Skin epidermis (tissue), 12 donors: ENCODE data around the gene JAK2.
"Not testable (repeated sequence)": the region's sequence is repeated elsewhere in the genome, so short reads cannot be mapped to it uniquely, and the experiment has no call there.

Experiments used
- H3K27ac ChIP-seq, 21 experiments: fragments of 200-600 bp; sonication (generic) in 11 of 21; one replicate each; pipeline ENCODE4 v1.5.0; 2020; ENCODE audit warnings: mild to moderate bottlenecking in 3 of 21, inconsistent platforms in 2 of 21, moderate library complexity in 2 of 21
- H3K4me3 ChIP-seq, 7 experiments: fragments of 200-600 bp; sonication (generic) in 2 of 7; one replicate each; pipeline ENCODE4 v1.5.0; 2020; ENCODE audit warnings: inconsistent platforms in 2 of 7, mild to moderate bottlenecking in 2 of 7, moderate library complexity in 1 of 7

JAK2 gene

DNA sequence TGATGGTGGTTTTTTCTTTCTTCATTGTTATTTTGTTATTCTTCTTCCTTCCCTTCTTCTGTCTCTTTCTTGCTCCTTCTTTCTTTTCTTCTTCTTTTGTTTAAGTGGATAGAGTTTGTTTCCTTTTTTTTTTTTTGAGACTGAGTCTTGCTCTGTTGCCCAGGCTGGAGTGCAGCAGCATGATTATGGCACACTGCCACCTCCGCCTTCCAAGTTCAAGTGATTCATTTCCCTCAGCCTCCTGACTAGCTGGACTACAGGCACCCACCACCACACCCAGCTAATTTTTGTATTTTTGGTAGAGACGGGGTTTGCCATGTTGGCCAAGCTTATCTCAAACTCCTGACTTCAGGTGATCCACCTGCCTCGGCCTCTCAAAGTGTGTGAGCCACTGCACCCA lies 40.3 kb downstream of the JAK2 start:
- H3K4me3 ChIP-seq = no peak overlapping the region
- no peak overlapping the region for H3K27ac ChIP-seq

DNA sequence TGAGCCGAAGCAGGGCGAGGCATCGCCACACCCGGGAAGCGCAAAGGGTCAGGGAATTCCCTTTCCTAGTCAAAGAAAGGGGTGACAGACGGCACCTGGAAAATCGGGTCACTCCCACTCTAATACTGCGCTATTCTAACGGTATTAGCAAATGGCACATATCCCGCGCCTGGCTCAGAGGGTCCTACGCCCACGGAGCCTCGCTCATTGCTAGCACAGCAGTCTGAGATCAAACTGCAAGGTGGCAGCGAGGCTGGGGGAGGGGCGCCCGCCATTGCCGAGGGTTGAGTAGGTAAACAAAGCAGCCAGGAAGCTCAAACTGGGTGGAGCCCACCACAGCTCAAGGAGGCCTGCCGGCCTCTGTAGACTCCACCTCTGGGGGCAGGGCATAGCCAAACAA lies 46.9 kb downstream of the JAK2 start:
- not testable (repeated sequence) for H3K27ac ChIP-seq

DNA sequence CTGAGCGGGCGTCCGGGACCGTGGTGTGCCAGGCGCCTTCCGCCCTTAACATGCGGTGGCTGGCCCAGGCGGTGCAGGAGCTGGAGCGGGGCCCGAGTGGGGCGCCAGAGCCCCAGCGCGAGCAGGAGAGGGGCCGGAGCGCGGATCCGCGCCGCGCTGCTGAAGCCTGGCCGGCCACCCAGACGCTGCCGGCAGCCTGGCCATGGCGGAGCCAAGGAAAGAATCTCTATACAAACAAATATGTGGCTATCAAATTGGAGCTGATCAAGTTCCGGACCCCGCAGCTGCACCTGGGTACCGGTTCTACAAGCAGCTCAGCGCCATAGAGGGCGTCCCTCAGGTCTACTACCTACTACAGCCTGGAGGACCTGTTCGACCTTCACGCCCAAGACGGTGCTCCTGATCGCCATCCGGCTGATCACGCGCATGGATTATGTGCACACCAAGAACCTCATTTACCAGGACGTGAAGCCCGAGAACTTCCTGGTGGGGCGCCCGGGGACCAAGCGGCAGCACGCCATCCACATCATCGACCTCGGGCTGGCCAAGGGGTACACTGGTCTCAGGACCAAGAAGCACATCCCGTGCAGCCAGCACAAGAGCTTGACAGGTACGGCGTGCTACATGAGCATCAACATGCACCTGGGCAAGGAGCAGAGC lies 55.8 kb downstream of the JAK2 start:
- H3K27ac ChIP-seq = no peak overlapping the region
- H3K4me3 ChIP-seq = no peak overlapping the region

More for the DNA sequence above, 46.9 kb downstream of the JAK2 start:
- not testable (repeated sequence) for H3K4me3 ChIP-seq

DNA sequence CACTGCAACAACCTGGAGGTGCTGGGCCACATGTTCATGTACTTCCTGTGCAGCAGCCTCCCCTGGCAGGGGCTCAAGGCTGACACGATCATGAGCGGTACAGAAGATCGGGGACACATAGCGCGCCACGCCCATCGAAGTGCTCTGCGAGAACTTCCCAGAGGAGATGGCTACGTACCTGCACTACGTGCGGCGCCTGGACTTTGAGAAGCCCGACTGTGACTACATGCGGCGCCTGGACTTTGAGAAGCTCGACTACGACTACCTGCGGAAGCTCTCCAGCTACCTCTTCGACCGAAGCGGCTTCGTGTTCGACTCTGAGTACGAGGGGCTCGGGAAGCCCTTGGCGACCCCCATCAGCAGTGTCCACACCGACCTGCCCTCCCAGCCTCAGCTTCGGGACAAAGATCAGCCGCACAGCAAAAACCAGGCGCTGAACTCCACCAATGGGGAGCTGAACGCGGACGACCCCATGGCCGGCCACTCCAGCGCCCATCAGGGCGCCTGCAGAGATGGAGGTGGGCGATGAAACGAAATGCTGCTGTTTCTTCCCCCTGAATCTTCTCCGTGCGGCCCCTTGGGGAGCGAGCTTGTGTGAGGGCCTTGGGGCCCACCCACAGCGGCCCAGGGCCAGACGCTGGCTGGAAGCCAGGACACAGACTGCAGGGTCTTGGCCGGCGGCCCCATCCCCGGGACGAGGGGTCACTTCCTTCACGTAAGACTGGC lies 56.5 kb downstream of the JAK2 start:
- Histone ChIP-seq H3K4me3 (no peak overlapping the region), H3K27ac (no peak overlapping the region)

DNA sequence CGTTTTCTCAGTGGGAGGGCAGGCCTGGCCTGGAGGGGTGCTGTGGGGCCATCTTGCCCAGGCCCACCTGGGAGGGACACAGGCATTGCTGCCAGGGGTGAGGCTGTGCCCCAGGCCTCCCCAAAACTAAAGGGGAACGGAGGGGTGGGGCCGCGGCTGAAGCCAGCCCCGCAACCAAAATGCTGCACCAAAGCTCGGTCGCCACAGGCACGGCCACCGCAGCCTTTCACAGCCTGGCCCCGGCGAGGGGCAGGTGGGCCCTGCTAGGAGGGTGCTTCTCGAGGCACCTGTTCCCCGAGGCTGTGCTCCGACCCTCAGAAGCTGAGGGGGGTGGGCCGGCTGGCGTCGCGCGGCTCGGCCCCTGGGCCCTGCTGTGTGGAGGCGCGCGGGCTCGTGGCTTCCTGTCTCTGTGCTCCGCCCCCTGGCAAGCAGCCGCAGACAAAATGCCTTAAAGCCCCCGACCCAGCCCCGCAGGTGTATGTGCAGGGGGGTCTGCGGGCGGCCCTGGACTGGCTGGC lies 57.6 kb downstream of the JAK2 start:
- Histone ChIP-seq H3K4me3 (peak overlapping the region in 1 of 7 experiments; percentile 28), H3K27ac (peak overlapping the region in 3 of 21 experiments; percentile 4 to 35 (median 15))

DNA sequence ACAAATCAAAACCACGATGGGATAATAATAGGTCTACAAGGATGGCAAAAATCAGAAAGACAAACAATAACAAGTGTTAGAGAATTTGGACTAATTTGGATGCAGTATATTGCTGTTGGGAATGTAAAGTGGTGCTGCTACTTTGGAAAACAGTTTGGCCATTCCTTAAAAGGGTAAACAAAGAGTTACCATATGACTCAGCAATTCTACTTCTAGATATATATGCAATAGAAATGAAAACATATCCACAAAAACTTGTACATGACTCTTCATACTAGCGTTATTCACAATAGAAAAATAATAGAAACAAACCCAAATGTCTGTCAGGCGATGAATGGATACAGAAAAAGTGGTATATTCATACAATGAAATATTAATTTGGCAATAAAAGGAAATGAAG lies 58.3 kb downstream of the JAK2 start:
- H3K27ac ChIP-seq = no peak overlapping the region
- H3K4me3 ChIP-seq = no peak overlapping the region

DNA sequence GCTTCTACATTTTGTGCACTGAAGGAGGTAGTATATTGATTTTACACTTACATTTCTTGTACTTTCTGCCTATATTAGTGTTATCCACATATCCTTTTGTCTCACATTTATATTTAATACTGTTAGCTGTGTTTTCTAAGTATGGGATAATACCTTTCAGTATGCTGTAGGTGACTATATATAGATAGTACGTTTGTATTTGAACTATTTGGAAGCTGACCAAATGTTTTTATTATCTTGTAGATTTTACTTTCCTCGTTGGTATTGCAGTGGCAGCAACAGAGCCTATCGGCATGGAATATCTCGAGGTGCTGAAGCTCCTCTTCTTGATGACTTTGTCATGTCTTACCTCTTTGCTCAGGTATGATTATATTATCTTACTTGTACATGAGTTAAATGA lies 59.1 kb downstream of the JAK2 start:
- H3K4me3 ChIP-seq = no peak overlapping the region
- H3K27ac ChIP-seq = no peak overlapping the region

DNA sequence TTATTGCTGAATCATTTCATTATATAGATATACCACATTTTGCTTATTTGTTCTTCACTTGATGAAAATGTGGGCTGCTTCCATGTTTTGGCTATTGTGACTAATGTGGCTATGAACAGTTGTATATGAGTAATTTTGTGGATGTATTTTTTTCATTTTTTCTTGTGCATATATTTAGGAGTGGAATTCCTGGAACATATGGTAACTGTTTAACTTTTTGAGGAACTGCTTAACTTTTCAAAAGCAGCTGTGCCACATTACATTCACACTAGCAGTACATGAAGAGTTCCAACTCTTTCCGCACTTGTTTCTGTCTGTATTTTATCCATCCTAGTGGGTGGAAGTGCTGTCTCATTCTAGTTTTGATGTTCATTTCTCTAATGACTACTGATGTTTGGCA lies 67.8 kb downstream of the JAK2 start:
- Histone ChIP-seq H3K27ac (no peak overlapping the region), H3K4me3 (no peak overlapping the region)

DNA sequence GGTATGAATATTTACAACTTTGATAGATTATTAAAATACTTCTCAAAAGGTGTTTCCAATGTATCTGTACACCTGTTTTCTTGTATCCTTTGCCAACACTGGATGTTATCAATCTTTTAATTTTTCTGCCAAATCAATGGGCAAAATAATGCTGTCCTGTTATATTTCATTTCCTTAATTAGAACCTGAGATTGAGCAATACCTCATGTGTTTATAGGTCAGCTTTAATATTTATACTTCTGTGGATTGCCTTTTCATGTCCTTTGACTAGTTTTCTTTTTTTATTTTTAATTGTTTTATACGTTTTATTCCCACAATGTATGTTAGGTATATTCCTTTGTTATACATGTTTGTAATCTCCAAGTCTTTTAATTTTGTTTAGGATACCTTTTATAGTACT lies 77.6 kb downstream of the JAK2 start:
- no peak overlapping the region for H3K27ac ChIP-seq
- no peak overlapping the region for H3K4me3 ChIP-seq

DNA sequence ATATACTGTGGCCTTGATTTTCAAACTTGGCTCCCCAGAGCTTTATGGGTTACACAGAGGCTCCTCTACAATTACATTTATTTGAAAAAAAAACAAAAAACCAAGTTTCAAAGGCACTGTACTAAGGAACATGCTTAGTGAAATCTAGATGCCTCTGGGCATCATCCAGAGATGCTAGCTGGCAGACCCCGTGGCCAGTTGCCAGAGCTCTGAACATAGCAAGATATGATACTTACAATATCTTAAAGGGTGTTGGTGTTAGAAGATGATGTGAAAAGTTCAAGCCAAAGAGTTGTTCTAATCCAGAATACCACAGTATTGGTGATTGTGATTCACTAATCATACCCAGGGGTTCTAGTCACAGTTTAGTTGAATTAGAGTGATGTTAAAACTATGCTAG lies 87.8 kb downstream of the JAK2 start:
- Histone ChIP-seq H3K27ac (no peak overlapping the region), H3K4me3 (no peak overlapping the region)

DNA sequence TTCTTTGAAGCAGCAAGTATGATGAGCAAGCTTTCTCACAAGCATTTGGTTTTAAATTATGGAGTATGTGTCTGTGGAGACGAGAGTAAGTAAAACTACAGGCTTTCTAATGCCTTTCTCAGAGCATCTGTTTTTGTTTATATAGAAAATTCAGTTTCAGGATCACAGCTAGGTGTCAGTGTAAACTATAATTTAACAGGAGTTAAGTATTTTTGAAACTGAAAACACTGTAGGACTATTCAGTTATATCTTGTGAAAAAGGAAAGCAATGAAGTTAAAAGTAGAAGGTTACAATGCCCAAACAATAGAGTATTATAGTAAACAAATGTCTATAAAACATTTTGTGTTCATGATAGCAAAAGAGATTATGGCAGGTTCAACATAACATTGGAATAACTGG lies 88.6 kb downstream of the JAK2 start:
- Histone ChIP-seq H3K4me3 (no peak overlapping the region), H3K27ac (no peak overlapping the region)

DNA sequence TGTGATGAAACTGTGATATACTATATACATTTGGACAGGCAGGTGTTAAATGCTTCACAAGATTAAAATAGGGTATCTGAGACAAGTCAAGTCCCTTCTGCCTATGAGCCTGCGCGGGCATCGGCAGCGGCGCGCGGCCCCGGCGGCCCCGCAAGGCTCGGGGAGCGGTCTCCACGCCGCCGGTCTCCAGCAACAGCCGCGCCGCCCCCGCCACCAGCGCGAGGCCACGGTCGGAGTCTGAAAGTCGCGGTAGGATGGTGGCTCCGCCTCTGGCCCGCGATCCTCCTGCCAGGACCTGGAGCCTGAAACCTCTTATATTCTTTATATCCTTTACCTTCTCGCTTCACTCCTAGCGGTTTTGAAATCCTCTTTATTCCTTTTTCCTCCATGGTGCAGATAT lies 100.9 kb downstream of the JAK2 start:
- H3K4me3 ChIP-seq = no peak overlapping the region

DNA sequence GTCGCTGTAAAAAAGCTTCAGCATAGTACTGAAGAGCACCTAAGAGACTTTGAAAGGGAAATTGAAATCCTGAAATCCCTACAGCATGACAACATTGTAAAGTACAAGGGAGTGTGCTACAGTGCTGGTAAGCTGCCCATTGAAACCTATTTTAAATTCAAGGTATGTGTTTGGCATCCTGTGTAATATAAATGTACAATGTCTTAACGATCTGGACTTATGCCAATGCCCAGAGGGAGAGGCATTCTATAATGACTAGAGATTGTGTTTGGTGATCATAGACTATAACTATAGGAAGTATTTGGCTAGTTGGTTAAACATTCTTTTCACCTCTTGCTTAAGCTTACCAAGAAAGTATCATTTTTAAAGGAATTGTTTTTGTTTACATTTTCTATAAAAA lies 104.7 kb downstream of the JAK2 start:
- Histone ChIP-seq H3K27ac (no peak overlapping the region), H3K4me3 (no peak overlapping the region)

More for the DNA sequence above, 100.9 kb downstream of the JAK2 start:
- no peak overlapping the region for H3K27ac ChIP-seq

DNA sequence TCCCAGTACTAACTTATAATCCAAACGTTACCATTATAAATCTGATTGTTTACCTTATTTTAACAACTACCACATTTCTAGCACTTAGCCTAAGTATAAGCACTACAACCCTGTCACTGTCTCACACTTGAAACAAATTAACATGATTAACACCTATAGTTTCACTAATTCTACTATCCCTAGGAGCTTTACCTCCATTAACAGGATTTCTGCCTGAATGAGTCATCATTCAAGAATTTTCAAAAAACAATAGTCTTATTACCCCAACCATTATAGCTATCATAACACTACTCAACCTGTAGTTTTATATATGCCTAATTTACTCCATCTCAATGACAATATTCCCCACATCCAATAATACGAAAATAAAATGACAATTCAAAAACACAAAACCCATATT lies 110.7 kb downstream of the JAK2 start:
- Histone ChIP-seq H3K4me3 (no peak overlapping the region), H3K27ac (no peak overlapping the region)

DNA sequence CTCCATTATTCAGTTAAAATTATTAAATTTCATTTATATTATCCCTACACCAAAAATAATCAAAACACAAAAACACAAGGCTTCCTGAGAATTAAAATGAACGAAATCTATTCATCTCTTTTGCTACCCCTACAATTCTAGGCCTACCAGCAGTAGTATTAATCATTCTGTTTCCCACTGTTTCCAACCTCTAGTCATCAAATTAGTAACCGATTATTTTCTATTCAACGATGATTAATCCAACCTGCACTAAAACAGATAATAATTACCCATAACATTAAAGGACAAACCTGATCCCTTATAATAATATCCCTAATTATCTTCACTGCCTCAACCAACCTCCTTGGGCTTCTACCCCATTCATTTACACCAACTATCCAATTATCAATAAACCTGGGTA lies 114.4 kb downstream of the JAK2 start:
- Histone ChIP-seq H3K27ac (no peak overlapping the region), H3K4me3 (no peak overlapping the region)

DNA sequence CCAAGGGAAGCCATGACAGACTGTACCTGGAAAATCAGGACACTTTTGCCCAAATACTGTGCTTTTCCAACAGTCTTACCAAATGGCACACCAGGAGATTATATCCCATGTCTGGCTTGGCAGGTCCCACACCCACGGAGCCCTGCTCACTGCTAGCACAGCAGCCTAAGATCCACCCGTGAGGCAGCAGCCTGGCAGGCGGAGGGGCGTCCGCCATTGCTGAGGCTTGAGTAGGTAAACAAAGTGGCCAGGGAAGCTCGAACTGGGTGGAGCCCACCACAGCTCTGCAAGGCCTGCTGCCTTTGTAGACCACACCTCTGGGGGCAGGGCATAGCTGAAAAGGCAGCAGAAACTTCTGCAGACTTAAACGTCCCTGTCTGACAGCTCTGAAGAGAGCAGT lies 116.1 kb downstream of the JAK2 start:
- H3K4me3 ChIP-seq, H3K27ac ChIP-seq: not testable (repeated sequence)

DNA sequence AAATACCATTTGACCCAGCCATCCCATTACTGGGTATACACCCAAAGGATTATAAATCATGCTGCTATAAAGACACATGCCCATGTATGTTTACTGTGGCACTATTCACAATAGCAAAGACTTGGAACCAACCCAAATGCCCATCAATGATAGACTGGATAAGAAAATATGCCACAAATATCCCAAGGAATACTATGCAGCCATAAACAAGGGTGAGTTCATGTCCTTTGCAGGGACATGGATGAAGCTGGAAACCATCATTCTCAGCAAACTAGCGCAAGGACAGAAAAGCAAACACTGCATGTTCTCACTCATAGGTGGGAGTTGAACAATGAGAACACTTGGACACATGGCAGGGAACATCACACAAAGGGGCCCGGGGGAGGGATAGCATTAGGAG lies 121.4 kb downstream of the JAK2 start:
- H3K27ac ChIP-seq, H3K4me3 ChIP-seq: not testable (repeated sequence)

DNA sequence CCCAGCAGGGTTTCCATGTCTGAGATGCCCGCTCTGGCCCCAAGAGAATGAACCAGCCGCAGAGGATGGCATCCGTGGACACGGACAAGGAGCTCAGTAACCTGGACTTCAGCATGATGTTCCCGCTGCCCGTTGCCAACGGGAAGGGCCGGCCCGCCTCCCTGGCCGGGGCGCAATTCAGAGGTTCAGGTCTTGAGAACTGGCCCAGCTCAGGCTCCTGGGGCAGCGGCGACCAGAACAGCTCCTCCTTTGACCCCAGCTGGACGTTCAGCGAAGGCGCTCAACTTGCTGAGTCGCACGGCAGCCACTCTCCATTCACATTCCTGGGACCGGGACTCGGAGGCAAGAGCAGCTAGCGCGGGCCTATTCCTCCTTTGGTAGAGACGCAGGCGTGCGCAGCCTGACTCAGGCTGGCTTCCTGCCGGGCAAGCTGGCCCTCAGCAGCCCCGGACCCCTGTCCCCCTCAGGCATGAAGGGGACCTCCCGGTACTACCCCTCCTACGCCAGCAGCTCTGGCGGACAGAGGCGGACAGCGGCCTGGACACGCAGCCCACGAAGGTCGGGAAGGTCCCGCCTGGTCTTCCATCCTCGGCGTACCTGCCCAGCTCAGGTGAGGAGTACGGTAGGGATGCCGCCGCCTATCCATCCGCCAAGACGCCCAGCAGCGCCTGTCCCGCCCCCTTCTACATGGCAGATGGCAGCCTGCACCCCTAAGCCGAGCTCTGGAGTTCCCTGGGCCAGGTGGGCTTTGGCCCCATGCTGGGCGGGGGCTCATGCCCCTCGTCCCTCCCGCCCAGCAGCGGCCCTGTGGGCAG lies 126.0 kb downstream of the JAK2 start:
- Histone ChIP-seq H3K27ac (no peak overlapping the region), H3K4me3 (no peak overlapping the region)

DNA sequence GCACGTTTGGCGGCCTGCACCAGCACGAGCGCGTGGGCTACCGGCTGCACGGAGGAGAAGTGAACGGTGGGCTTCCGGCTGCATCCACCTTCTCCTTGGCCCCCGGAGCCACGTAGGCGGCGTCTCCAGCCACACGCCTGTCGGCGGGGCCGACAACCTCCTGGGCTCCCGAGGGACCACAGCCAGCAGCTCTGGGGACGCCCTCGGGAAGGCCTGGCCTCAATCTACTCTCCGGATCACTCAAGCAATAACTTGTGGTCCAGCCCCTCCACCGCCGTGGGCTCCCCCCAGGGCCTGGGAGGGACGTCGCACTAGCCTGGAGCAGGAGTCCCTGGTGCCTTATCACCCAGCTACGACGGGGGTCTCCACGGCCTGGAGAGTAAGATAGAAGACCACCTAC lies 126.6 kb downstream of the JAK2 start:
- Histone ChIP-seq H3K27ac (no peak overlapping the region), H3K4me3 (no peak overlapping the region)

DNA sequence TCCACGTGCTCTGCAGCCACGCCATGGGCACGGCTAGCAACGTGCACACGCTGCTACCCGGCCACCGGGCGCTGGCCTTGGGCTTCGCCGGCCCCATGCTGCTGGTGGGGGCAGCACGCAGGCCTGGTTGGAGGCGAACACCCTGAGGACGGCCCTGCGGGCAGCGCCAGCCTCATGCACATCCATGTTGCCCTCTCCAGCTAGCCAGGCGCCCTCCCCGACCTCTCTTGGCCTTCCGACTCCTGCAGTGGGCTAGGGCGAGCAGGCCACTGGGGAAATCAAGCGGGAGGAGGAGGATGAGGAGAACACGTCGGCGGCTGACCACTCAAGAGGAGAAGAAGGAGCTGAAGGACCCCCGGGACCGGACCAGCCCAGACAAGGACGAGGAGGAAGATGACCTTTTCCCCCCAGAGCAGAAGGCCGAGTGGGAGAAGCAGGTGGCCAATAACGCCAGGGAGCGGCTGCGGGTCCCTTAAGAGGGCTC lies 127.1 kb downstream of the JAK2 start:
- Histone ChIP-seq H3K27ac (no peak overlapping the region), H3K4me3 (no peak overlapping the region)

DNA sequence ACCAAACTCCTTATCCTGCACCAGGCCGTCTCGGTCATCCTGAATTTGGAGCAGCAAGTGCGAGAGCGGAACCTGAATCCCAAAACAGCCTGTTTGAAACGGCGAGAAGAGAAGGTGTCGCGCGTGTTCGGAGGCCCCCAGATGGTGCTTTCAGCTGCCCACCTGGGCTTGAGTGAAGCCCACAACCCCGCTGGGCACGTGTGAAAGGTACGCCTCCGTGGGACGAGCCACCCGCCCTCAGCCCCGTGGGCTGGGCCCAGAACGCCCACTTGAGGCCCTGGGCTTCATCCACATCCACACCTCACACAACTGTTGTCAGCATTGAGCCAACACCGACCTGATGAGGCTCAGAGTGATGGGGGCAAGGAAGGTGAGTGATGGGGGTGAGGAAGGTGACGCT lies 127.6 kb downstream of the JAK2 start:
- H3K4me3 ChIP-seq = no peak overlapping the region

More for the DNA sequence above, 127.6 kb downstream of the JAK2 start:
- no peak overlapping the region for H3K27ac ChIP-seq
